GM13977 (cell line): Measurements from ENCODE around the gene C12orf54.
"Not testable (repeated sequence)": the region's sequence is repeated elsewhere in the genome, so short reads cannot be mapped to it uniquely, and the experiment has no call there.

ENCODE experiments used
- DNase-seq: peaks from one replicate; pipeline ENCODE4 v3.0.0; 2012; ENCODE audit warnings: low spot score
- CTCF ChIP-seq: IDR thresholded peaks from 2 replicates; pipeline ENCODE4 v1.5.1; 2012; ENCODE audit warnings: mild to moderate bottlenecking, control low read depth; ENCODE audit not compliant: insufficient read depth; ENCODE audit errors: extremely low read depth, missing control alignments
- in situ Hi-C: fragments of 300-500 bp; cut with MboI; formaldehyde crosslinking; loops from one replicate; pipeline ENCODE4 v1.12.0; 2022; ENCODE audit warnings: low sequenced_read_pairs, low pct_unique_long_range_greater_than_20kb, mixed read lengths, inconsistent platforms; ENCODE audit not compliant: unreplicated experiment

Gene C12orf54

DNA sequence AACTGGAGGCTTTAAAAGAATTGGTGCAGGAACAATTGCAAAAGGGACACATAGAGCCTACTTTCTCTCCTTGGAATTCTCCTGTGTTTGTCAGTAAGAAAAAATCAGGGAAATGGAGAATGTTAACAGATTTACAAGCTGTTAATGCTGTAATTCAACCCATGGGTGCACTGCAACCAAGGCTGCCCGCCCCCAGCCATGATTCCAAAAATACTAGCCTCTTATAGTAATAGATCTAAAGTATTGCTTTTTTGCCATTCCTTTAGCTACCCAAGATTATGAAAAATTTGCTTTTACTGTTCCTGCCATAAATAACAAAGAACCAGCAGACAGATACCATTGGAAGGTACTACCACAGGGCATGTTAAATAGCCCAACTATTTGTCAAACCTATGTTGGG is 27.8 kb downstream of the C12orf54 start:
- TF ChIP-seq CTCF: no peak
- in situ Hi-C loops: no loop called here
- no peak for DNase-seq

DNA sequence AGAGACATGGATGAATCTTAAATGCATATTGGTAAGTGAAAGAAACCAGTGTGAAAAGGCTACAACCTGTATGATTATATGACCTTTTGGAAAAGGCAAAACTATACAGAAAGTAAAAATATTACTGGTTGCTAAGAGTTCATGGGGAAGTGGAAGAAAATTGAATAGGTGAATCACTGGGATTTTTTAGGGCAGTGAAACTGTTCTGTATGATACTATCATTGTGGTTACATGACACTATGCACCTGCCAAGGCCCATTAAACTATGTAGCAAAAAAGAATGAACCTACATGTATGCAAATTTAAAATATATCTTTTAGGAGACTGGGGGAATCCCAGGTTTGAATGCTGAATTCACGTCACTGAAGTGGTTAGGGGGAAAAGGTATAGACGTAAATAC is 30.6 kb downstream of the C12orf54 start:
- in situ Hi-C loops: no loop called here
- DNase-seq: peak; percentile 58
- TF ChIP-seq CTCF: no peak

DNA sequence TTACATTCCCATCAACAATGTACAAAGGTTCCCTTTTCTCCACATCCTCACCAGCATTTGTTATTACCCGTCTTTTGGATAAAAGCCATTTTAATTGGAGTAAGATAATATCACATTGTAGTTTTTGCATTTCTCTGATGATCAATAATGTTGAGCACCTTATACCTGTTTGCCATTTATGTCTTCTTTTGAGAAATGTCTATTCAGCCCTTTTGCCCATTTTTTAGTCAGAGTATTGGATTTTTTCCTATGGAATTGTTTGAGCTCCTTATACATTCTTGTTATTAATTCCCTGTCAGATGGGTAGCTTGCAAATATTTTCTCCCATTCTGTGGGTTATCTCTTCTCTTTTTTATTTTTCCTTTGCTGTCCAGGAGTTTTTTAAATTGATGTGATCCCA is 32.4 kb downstream of the C12orf54 start:
- in situ Hi-C loops: no loop called here
- DNase-seq: no peak
- no peak for TF ChIP-seq CTCF

DNA sequence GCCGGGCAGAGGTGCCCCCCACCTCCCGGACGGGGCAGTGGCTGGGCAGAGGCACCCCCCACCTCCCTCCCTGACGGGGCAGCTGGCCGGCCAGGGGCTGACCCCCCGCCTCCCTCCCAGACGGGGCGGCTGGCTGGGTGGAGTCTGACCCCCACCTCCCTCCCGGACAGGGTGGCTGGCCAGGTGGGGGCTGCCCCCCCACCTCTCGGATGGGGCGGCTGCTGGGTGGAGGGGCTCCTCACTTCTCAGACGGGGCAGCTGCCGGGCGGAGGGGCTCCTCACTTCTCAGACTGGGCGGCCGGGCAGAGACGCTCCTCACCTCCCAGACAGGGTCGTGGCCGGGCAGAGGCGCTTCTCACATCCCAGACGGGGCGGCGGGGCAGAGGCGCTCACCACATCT is 38.1 kb downstream of the C12orf54 start:
- DNase-seq, in situ Hi-C loops: not testable (repeated sequence)

DNA sequence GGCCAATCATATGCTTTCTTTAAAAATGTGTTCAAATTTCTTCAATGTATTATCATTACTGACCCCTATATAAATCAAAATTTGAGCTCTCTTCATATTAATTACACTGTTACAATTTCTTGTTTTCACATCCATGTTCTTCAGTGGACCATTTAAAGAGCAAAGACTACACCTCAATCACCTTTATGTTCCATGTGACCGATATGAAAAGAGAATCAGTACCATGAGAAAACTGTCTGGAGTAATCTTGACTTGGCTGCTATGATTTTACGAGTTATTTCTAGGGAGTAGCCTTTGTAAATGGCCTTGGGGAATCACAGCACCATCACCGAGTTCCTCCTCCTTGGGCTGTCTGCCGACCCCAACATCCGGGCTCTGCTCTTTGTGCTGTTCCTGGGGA is 43.0 kb downstream of the C12orf54 start, which contains the start of gene OR8S1:
Gene OR8S1, plus strand, starts transcription at position 301 of the 400 bp plus-strand sequence. Its CDS starts 0 bp downstream, at position 301.
- TF ChIP-seq CTCF: no peak
- in situ Hi-C loops: no loop called here
- no peak for DNase-seq

GRCh38 chr12:48527891-48528670 is 45.8 kb downstream of the C12orf54 start:
- in situ Hi-C loops: no loop called here

More at GRCh38 chr12:48527891-48528670, 45.8 kb downstream of the C12orf54 start:
- no peak for DNase-seq
- TF ChIP-seq CTCF: no peak
